ENCODE measurements around the gene NINL. TPM values are rescaled to one million over a fixed set of nuclear protein-coding genes. Genes with fewer than 3 reads are reported as not detected.

The NINL gene
- total RNA-seq, 1 donor from 2014 or later = 47.0 TPM

DNA sequence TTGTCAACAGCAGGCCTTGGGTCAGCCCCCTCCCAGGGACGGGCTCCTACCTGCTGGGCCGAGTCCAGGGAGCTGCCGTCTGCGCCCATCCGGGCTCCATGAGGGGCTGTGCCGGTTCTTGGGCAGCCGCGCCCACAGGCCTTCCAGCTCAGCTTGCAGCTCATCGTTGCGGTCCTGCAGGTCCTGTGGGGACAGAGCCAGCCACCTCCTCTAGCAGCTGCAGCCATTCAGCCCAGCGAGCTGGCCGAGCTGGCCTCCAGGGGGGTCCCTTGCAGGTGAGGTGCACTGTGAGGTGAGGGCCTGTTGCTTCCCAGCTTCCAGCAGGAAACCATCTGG lies 103.4 kb downstream of the NINL start:
- DNase-seq (ENCODE audit: extremely low spot score, unreplicated experiment) = no peak
- Mint-ChIP-seq H3K4me1 (ENCODE audit: unreplicated experiment) (peaks cover 5% of the 10 kb centered on the region), H3K36me3 (peaks cover 8% of the 10 kb centered on the region), H3K9me3 (no peaks in the 10 kb centered on the region), H3K27ac (no peak overlapping the region), H3K4me3 (no peak overlapping the region), H3K27me3 (no peaks in the 10 kb centered on the region)
- TF ChIP-seq, protein P1, sequence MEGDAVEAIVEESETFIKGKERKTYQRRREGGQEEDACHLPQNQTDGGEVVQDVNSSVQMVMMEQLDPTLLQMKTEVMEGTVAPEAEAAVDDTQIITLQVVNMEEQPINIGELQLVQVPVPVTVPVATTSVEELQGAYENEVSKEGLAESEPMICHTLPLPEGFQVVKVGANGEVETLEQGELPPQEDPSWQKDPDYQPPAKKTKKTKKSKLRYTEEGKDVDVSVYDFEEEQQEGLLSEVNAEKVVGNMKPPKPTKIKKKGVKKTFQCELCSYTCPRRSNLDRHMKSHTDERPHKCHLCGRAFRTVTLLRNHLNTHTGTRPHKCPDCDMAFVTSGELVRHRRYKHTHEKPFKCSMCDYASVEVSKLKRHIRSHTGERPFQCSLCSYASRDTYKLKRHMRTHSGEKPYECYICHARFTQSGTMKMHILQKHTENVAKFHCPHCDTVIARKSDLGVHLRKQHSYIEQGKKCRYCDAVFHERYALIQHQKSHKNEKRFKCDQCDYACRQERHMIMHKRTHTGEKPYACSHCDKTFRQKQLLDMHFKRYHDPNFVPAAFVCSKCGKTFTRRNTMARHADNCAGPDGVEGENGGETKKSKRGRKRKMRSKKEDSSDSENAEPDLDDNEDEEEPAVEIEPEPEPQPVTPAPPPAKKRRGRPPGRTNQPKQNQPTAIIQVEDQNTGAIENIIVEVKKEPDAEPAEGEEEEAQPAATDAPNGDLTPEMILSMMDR (conservative IDR thresholded peaks at IDR 0.05) = peak; percentile 10

DNA sequence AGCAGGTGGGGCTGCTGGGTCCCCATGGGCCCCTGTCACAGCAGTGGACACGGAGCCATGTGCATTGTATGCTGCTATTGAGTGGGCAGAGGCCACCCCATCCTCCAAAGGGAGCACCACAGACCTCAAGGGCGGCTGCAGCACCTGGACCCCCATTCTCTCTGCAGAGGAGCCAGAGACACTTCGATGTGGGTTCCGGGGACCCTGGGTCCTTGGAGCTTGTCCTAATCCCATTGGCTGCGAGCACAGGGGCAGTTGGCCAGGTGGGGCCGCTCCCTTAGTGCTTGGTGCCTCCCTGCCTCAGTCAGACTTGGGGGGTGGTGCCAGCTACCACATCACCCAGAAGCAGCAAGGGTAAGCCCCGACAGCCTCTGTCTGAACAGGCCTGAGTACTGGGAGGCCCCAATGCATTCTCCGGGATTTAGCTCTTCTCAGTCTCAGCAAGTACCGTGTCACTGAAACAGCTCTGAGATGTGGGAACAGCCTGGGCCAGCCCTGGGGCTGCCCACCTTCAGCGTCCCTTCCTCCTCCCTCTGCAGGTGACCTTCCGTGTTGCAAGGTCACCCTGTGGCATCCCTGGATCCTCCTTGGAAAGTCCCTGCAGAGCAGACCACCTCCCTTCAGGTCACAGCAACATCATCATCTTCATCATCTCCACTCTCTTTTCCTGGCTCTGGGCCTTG lies 104.0 kb downstream of the NINL start:
- peaks cover 3% of the 10 kb centered on the region for H3K4me1 Mint-ChIP-seq (ENCODE audit: unreplicated experiment)
- H3K4me3 Mint-ChIP-seq = no peak overlapping the region
- TF ChIP-seq, protein P1 (conservative IDR thresholded peaks at IDR 0.05) = peak; percentile 34
- H3K36me3 Mint-ChIP-seq = peaks cover 8% of the 10 kb centered on the region
- H3K27me3 Mint-ChIP-seq = no peaks in the 10 kb centered on the region
- DNase-seq (ENCODE audit: extremely low spot score, unreplicated experiment) = no peak
- H3K27ac Mint-ChIP-seq = no peak overlapping the region
- no peaks in the 10 kb centered on the region for H3K9me3 Mint-ChIP-seq

DNA sequence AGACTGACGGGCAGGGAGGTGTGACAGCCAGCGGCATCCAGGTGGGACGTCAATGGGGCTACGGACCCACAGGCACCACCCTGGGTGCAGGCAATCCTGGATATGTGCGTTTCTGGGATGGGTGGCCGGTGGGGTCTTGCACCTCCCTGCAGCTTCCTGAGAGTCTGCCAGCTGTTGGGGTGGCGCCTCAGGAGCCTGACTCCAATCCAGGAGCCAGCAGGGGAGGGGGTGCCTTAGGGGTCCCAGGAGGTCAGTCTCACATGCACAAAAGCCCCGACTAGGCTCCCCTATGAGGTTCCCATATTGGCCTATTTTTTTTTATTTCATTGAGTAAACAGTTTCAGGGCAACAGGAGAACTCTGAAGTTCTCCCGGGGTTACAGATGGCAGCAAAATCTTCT lies 104.5 kb downstream of the NINL start:
- TF ChIP-seq, protein P1 (conservative IDR thresholded peaks at IDR 0.05) = no peak
- Mint-ChIP-seq H3K4me1 (ENCODE audit: unreplicated experiment) (no peaks in the 10 kb centered on the region), H3K4me3 (no peak overlapping the region), H3K36me3 (peaks cover 8% of the 10 kb centered on the region), H3K27me3 (no peaks in the 10 kb centered on the region), H3K27ac (no peak overlapping the region), H3K9me3 (no peaks in the 10 kb centered on the region)
- no peak for DNase-seq (ENCODE audit: extremely low spot score, unreplicated experiment)

DNA sequence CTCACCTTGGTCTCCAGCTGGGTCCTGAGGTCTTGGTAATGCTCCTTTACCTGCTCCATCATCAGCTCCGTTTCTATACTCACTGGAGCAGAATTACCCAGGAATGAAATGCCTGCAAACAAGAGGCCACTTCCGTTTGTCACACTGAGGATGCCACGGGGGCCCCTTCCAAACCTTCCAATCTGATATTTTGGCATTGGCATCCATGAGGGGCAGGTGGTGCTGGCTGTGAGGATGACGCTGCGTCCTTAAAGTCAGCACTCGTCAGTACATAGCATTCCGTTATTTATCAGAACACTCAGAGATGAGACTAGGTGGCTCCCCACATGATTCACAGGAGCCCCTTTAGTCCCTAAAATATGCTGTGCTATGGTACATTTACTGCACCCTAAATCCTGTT lies 105.2 kb downstream of the NINL start:
- no peak overlapping the region for H3K4me3 Mint-ChIP-seq
- no peak for DNase-seq (ENCODE audit: extremely low spot score, unreplicated experiment)
- H3K36me3 Mint-ChIP-seq = peaks cover 11% of the 10 kb centered on the region
- H3K9me3 Mint-ChIP-seq = no peaks in the 10 kb centered on the region
- TF ChIP-seq, protein P1 (conservative IDR thresholded peaks at IDR 0.05) = no peak
- no peaks in the 10 kb centered on the region for H3K27me3 Mint-ChIP-seq
- H3K27ac Mint-ChIP-seq = no peak overlapping the region
- no peaks in the 10 kb centered on the region for H3K4me1 Mint-ChIP-seq (ENCODE audit: unreplicated experiment)

DNA sequence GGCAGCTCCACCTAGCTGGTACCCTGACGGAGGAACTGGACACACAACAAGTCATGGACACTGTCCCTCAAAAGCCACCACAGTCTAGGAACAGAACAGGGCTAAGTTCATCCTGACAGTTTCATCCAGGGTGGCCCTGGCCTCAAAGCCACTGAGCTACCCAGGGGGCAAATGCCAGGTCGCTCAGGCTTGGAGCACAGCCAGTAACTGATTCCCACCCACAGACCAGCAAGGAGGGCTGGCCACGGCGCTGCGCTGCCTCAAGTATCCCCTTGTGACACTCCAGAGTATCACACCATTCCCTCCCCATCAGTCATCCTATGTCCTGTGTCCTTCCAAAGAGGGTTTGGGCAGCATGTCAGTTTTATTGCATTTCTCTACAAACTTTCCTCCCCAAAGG lies 105.7 kb downstream of the NINL start:
- H3K4me1 Mint-ChIP-seq (ENCODE audit: unreplicated experiment) = no peaks in the 10 kb centered on the region
- no peaks in the 10 kb centered on the region for H3K9me3 Mint-ChIP-seq
- TF ChIP-seq, protein P1 (conservative IDR thresholded peaks at IDR 0.05) = no peak
- no peak overlapping the region for H3K27ac Mint-ChIP-seq
- H3K27me3 Mint-ChIP-seq = no peaks in the 10 kb centered on the region
- peaks cover 11% of the 10 kb centered on the region for H3K36me3 Mint-ChIP-seq
- no peak overlapping the region for H3K4me3 Mint-ChIP-seq
- no peak for DNase-seq (ENCODE audit: extremely low spot score, unreplicated experiment)
